ENCODE data around the gene NTN4. TPM values are rescaled to one million over a fixed set of nuclear protein-coding genes. Genes with fewer than 3 reads are reported as not detected.
"Not testable (repeated sequence)": the region's sequence is repeated elsewhere in the genome, so short reads cannot be mapped to it uniquely, and the experiment has no call there.

The NTN4 gene
- polyA plus RNA-seq, 1 of the 3 experiments (the other 2 are of a cell fraction), result 0.08 TPM

- Histone ChIP-seq H3K9ac (no peak overlapping the region), H3F3A (replicated peaks; ENCODE audit: insufficient read depth) (no peaks in the 10 kb centered on the region), H3K27ac (ENCODE audit: low read depth in 2 of 2, low read length in 1 of 2) (no peak overlapping the region), H4K20me1 (ENCODE audit: insufficient read depth) (no peaks in the 10 kb centered on the region), H3K79me2 (ENCODE audit: insufficient read depth) (no peaks in the 10 kb centered on the region), H3K4me1 (ENCODE audit: control insufficient read depth in 1 of 2, insufficient read depth in 2 of 2, low read depth in 1 of 2, low read length in 1 of 2) (no peaks in the 10 kb centered on the region), H3K9me3 (no peaks in the 10 kb centered on the region), H3K4me2 (no peak overlapping the region), H3K9me2 (no peaks in the 10 kb centered on the region), H3K36me3 (replicated peaks in 1 of 2; ENCODE audit: control insufficient read depth in 1 of 2, insufficient read depth in 2 of 2, low read length in 1 of 2) (no peaks in the 10 kb centered on the region), H2AFZ (ENCODE audit: low read depth) (no peak overlapping the region), H3K4me3 (ENCODE audit: low read depth in 2 of 2, low read length in 1 of 2) (no peak overlapping the region), H3K27me3 (ENCODE audit: insufficient read depth) (peaks cover 5% of the 10 kb centered on the region; the same call in 1 of the 2 replicates)
- DNase-seq, result no peak
- CTCF ChIA-PET, result no interaction called here
- WGBS (ENCODE audit: low lambda C conversion rate), result 41% methylated on average over 6 of the region's 6 CpGs
- TF ChIP-seq CHD2 (IDR thresholded peaks at IDR 0.05; ENCODE audit: low read length, partially characterized antibody) (no peak), MXI1 (IDR thresholded peaks at IDR 0.05; ENCODE audit: low read depth, low read length) (no peak), YY1 (IDR thresholded peaks at IDR 0.05; ENCODE audit: low read depth) (no peak), RFX5 (IDR thresholded peaks at IDR 0.05; ENCODE audit: low read length) (no peak), RCOR1 (IDR thresholded peaks at IDR 0.05; ENCODE audit: low read length) (no peak), RXRA (IDR thresholded peaks at IDR 0.05; ENCODE audit: borderline replicate concordance, low read depth) (no peak), SIN3A (IDR thresholded peaks at IDR 0.05; ENCODE audit: borderline replicate concordance, low read depth, low read length) (no peak), EP300 (IDR thresholded peaks at IDR 0.05; ENCODE audit: borderline replicate concordance in 1 of 2, low read depth in 1 of 2, low read length in 1 of 2) (no peak), RAD21 (IDR thresholded peaks at IDR 0.05; ENCODE audit: low read length) (no peak), TEAD4 (IDR thresholded peaks at IDR 0.05; ENCODE audit: borderline replicate concordance, insufficient read depth) (no peak), ZBTB33 (IDR thresholded peaks at IDR 0.05; ENCODE audit: borderline replicate concordance, low read depth) (no peak), POLR2AphosphoS5 (IDR thresholded peaks at IDR 0.05; ENCODE audit: low read depth, low read length) (no peak), TCF12 (IDR thresholded peaks at IDR 0.05) (no peak), MEF2A (IDR thresholded peaks at IDR 0.05; ENCODE audit: borderline replicate concordance, low read depth) (no peak), NRF1 (IDR thresholded peaks at IDR 0.05; ENCODE audit: low read depth, low read length) (no peak), TAF1 (IDR thresholded peaks at IDR 0.05; ENCODE audit: borderline replicate concordance, low read depth, low read length) (no peak), FOXJ3 (CRISPR knock-in tag; IDR thresholded peaks at IDR 0.05) (no peak), ELF1 (IDR thresholded peaks at IDR 0.05) (no peak)
- TF ChIP-seq, protein P1, sequence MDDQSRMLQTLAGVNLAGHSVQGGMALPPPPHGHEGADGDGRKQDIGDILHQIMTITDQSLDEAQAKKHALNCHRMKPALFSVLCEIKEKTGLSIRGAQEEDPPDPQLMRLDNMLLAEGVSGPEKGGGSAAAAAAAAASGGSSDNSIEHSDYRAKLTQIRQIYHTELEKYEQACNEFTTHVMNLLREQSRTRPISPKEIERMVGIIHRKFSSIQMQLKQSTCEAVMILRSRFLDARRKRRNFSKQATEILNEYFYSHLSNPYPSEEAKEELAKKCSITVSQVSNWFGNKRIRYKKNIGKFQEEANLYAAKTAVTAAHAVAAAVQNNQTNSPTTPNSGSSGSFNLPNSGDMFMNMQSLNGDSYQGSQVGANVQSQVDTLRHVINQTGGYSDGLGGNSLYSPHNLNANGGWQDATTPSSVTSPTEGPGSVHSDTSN (IDR thresholded peaks at IDR 0.05), result no peak
- TF ChIP-seq, protein P2, sequence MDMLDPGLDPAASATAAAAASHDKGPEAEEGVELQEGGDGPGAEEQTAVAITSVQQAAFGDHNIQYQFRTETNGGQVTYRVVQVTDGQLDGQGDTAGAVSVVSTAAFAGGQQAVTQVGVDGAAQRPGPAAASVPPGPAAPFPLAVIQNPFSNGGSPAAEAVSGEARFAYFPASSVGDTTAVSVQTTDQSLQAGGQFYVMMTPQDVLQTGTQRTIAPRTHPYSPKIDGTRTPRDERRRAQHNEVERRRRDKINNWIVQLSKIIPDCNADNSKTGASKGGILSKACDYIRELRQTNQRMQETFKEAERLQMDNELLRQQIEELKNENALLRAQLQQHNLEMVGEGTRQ (IDR thresholded peaks at IDR 0.05; ENCODE audit: borderline replicate concordance, low read depth, low read length), result no peak
- POLR2A ChIA-PET, result no interaction called here
Observed at GRCh38 chr12:95755261-95755865, 35.2 kb downstream of the NTN4 start.

DNA sequence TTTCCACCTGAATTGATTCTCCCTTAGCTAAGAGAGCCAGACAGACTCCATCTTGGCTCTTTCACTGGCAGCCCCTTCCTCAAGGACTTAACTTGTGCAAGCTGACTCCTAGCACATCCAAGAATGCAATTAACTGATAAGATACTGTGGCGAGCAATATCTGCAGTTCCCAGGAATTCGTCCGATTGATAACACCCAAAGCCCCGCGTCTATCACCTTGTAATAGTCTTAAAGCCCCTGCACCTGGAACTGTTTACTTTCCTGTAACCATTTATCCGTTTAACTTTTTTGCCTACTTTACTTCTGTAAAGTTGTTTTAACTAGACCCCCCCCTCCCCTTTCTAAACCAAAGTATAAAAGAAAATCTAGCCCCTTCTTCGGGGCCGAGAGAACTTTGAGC is 44.5 kb downstream of the NTN4 start:
- POLR2A ChIA-PET; H3K4me2 ChIP-seq; H3K36me3 ChIP-seq (replicated peaks in 1 of 2; ENCODE audit: control insufficient read depth in 1 of 2, insufficient read depth in 2 of 2, low read length in 1 of 2); DNase-seq; H3K79me2 ChIP-seq (ENCODE audit: insufficient read depth); H3K4me1 ChIP-seq (ENCODE audit: control insufficient read depth in 1 of 2, insufficient read depth in 2 of 2, low read depth in 1 of 2, low read length in 1 of 2); H4K20me1 ChIP-seq (ENCODE audit: insufficient read depth); H3F3A ChIP-seq (replicated peaks; ENCODE audit: insufficient read depth); H3K27ac ChIP-seq (ENCODE audit: low read depth in 2 of 2, low read length in 1 of 2); H3K27me3 ChIP-seq (ENCODE audit: insufficient read depth); H2AFZ ChIP-seq (ENCODE audit: low read depth); H3K9ac ChIP-seq; H3K9me2 ChIP-seq; CTCF ChIA-PET; H3K9me3 ChIP-seq; H3K4me3 ChIP-seq (ENCODE audit: low read depth in 2 of 2, low read length in 1 of 2): not testable (repeated sequence)
- 69% methylated on average over 8 of the region's 8 CpGs for WGBS (ENCODE audit: low lambda C conversion rate)
